BLaER1 (cell line): ENCODE results near the gene ASB3.

Experiments used
- H3K27ac ChIP-seq: shearing (Covaris generic); formaldehyde crosslinking; 2 replicates; pipeline ENCODE4 v1.8.1; 2022
- H3K27me3 ChIP-seq: shearing (Covaris generic); formaldehyde crosslinking; 2 replicates; pipeline ENCODE4 v1.8.1; 2022
- H3K36me3 ChIP-seq: shearing (Covaris generic); formaldehyde crosslinking; 2 replicates; pipeline ENCODE4 v1.8.1; 2022
- H3K4me1 ChIP-seq: shearing (Covaris generic); formaldehyde crosslinking; 2 replicates; pipeline ENCODE4 v1.8.1; 2022
- H3K4me2 ChIP-seq: shearing (Covaris generic); formaldehyde crosslinking; 2 replicates; pipeline ENCODE4 v1.8.1; 2022
- H3K4me3 ChIP-seq: shearing (Covaris generic); formaldehyde crosslinking; 2 replicates; pipeline ENCODE4 v1.8.1; 2022
- H3K9ac ChIP-seq: shearing (Covaris generic); formaldehyde crosslinking; 2 replicates; pipeline ENCODE4 v1.8.1; 2022
- H3K9me3 ChIP-seq: shearing (Covaris generic); formaldehyde crosslinking; 2 replicates; pipeline ENCODE4 v1.8.1; 2022
- H4K20me1 ChIP-seq: shearing (Covaris generic); formaldehyde crosslinking; 2 replicates; pipeline ENCODE4 v1.8.1; 2022
- Cebpa-rat ChIP-seq: shearing (Covaris generic); IDR thresholded peaks from 2 replicates; pipeline ENCODE4 v1.8.1; 2022

The ASB3 gene

GRCh38 chr2:53787614-53788289 lies 999 bp upstream of the ASB3 start:
- TF ChIP-seq Cebpa-rat, result no peak
- no peaks in the 10 kb centered on the region for H3K9me3 ChIP-seq
- peak overlapping the region; percentile 86 for H3K4me2 ChIP-seq
- H4K20me1 ChIP-seq, result peaks cover 47% of the 10 kb centered on the region
- H3K27me3 ChIP-seq, result no peaks in the 10 kb centered on the region
- H3K4me1 ChIP-seq, result peaks cover 37% of the 10 kb centered on the region
- H3K36me3 ChIP-seq, result peaks cover 2% of the 10 kb centered on the region; the same call in 1 of the 2 replicates
- H3K9ac ChIP-seq, result peak overlapping the region; percentile 88
- peak overlapping the region; percentile 86 for H3K4me3 ChIP-seq
- H3K27ac ChIP-seq, result peak overlapping the region; percentile 89

DNA sequence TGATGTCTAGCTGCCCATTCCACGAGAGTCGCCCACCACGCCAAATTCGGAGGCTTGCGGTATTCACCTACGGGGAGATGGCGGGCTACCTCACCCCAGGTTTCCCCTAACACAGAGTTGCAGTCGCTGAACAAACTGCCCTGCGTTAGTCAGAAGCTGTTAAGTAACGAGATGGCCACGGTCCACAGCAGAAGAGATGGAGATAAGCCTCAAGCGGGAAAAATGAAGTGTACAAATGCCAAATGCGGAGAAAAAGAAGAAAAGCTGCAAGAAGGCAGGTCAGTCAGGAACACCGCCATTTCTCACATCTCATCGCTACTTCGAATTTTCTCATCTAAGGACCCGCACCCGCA lies 425 bp downstream of the ASB3 start:
- no peak for TF ChIP-seq Cebpa-rat
- H3K9ac ChIP-seq, result peak overlapping the region; percentile 88
- no peaks in the 10 kb centered on the region for H3K27me3 ChIP-seq
- H3K4me3 ChIP-seq, result peak overlapping the region; percentile 86
- H3K9me3 ChIP-seq, result no peaks in the 10 kb centered on the region
- peaks cover 37% of the 10 kb centered on the region for H3K4me1 ChIP-seq
- H3K27ac ChIP-seq, result peak overlapping the region; percentile 89
- H3K36me3 ChIP-seq, result peaks cover 16% of the 10 kb centered on the region
- H4K20me1 ChIP-seq, result peaks cover 42% of the 10 kb centered on the region
- H3K4me2 ChIP-seq, result peak overlapping the region; percentile 88

DNA sequence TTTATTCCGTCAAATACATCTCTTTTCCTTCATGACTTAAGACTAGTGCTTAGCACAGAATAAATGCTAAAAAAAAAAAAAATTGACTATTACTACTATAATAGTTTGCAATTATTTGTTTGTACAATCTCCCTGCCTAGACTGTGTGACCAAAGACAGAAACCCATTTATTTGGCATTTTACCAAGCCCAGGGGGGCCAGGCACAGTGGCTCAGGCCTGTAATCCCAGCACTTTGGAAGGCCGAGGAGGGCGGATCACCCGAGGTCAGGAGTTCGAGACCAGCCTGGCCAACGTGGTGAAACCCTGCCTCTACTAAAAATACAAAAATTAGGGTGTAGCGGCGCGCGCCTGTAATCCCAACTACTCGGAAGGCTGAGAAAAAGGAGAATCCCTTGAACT lies 1.4 kb downstream of the ASB3 start:
- peak overlapping the region; percentile 88 for H3K4me2 ChIP-seq
- H3K4me3 ChIP-seq, result peak overlapping the region; percentile 86
- H4K20me1 ChIP-seq, result peaks cover 48% of the 10 kb centered on the region
- H3K4me1 ChIP-seq, result peaks cover 37% of the 10 kb centered on the region
- H3K9ac ChIP-seq, result peak overlapping the region; percentile 88
- H3K27me3 ChIP-seq, result no peaks in the 10 kb centered on the region
- peaks cover 26% of the 10 kb centered on the region for H3K36me3 ChIP-seq
- TF ChIP-seq Cebpa-rat, result no peak
- H3K9me3 ChIP-seq, result no peaks in the 10 kb centered on the region
- peak overlapping the region; percentile 89 for H3K27ac ChIP-seq

- TF ChIP-seq Cebpa-rat, result no peak
- peaks cover 46% of the 10 kb centered on the region for H4K20me1 ChIP-seq
- H3K4me2 ChIP-seq, result peak overlapping the region; percentile 88
- no peak overlapping the region for H3K27ac ChIP-seq
- H3K27me3 ChIP-seq, result no peaks in the 10 kb centered on the region
- H3K9me3 ChIP-seq, result no peaks in the 10 kb centered on the region
- H3K36me3 ChIP-seq, result peaks cover 35% of the 10 kb centered on the region
- peak overlapping the region; percentile 88; the same call in 1 of the 2 replicates for H3K9ac ChIP-seq
- no peak overlapping the region for H3K4me3 ChIP-seq
- peaks cover 37% of the 10 kb centered on the region for H3K4me1 ChIP-seq
These were observed 2.3 kb downstream of the ASB3 start for GRCh38 chr2:53784436-53784835.

GRCh38 chr2:53782676-53783075 lies 4.1 kb downstream of the ASB3 start:
- Histone ChIP-seq H3K4me3 (no peak overlapping the region), H3K27ac (no peak overlapping the region), H3K9me3 (no peaks in the 10 kb centered on the region), H4K20me1 (peaks cover 40% of the 10 kb centered on the region; the same call in 1 of the 2 replicates), H3K4me1 (peaks cover 21% of the 10 kb centered on the region), H3K36me3 (peaks cover 50% of the 10 kb centered on the region), H3K27me3 (no peaks in the 10 kb centered on the region), H3K9ac (no peak overlapping the region), H3K4me2 (no peak overlapping the region)
- no peak for TF ChIP-seq Cebpa-rat

GRCh38 chr2:53780056-53780455 lies 6.7 kb downstream of the ASB3 start:
- Histone ChIP-seq H3K9me3 (no peaks in the 10 kb centered on the region), H3K4me2 (no peak overlapping the region), H3K9ac (no peak overlapping the region), H3K4me3 (no peak overlapping the region), H3K36me3 (peaks cover 67% of the 10 kb centered on the region), H3K27ac (no peak overlapping the region), H4K20me1 (peaks cover 42% of the 10 kb centered on the region), H3K27me3 (no peaks in the 10 kb centered on the region), H3K4me1 (peaks cover 14% of the 10 kb centered on the region)
- TF ChIP-seq Cebpa-rat, result no peak

DNA sequence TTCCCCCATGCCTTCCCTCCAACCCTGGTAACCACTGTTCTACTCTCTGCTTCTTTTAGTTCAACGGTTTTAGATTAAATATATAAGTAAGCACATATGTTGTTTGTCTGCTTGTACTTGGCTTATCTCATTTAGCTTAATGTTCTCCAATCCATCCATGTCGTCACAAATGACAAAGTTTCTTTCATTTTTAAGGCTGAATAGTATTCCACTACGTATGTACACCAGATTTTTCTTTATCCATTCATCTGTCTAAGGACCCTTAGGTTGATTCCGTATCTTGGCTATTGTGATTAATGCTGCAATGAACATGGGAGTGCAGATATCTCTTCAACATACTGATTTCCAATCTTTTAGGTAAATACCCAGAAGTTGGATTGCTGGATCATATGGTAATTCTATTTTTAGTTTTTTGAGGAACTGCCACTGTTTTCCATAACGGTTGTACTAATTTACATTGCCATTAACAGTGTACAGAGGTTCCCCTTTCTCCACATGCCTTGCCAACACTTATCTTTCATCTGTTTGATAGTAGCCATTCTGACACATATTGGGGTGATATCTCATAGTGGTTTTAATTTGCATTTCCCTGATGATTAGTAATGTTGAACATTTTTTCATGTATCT lies 8.1 kb downstream of the ASB3 start:
- Histone ChIP-seq H3K9me3 (no peaks in the 10 kb centered on the region), H3K4me3 (no peak overlapping the region), H3K27me3 (no peaks in the 10 kb centered on the region), H3K9ac (no peak overlapping the region), H4K20me1 (peaks cover 34% of the 10 kb centered on the region), H3K36me3 (peaks cover 73% of the 10 kb centered on the region), H3K4me2 (no peak overlapping the region), H3K27ac (no peak overlapping the region), H3K4me1 (no peaks in the 10 kb centered on the region)
- no peak for TF ChIP-seq Cebpa-rat

DNA sequence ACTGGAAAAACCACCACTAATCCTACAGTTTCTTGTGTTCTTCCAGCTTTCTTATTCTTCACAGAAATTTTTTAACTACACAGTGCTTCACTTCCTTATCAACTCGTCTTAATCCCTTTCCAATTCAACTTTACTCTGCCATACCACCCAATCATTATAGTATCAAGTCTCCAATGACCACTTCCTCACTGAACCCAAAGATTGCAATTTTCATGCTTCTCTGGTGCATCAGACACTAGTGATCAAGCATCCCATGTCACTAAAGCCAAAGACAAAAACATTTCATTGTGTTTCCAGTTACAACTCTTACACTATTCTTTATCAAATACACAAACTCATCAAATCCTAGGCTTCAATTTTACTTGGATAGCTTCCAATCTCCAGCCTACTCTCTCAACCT lies 9.6 kb downstream of the ASB3 start:
- Histone ChIP-seq H3K4me1 (no peaks in the 10 kb centered on the region), H3K9ac (no peak overlapping the region), H3K9me3 (no peaks in the 10 kb centered on the region), H3K27ac (no peak overlapping the region), H3K27me3 (no peaks in the 10 kb centered on the region), H3K4me3 (no peak overlapping the region), H3K36me3 (peaks cover 66% of the 10 kb centered on the region), H4K20me1 (peaks cover 36% of the 10 kb centered on the region), H3K4me2 (no peak overlapping the region)
- no peak for TF ChIP-seq Cebpa-rat

DNA sequence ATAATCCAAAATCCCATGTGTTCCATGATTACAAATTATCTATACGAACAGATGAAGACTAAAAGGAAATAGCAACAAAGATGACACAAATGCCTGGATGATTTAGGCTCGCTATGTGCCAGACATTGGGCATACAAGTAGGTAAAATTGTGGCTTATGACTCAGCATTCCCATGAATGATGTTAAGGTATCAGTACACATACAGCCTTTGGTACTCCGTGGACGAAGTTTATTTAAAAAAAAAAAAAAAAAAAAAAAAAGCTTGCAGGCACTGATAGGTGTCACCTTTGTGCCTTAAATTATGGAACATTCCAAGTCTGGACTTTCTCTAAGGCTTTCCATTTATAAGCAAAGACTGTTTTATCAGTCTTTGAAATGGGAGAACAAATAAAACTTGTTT lies 16.5 kb downstream of the ASB3 start:
- Histone ChIP-seq H3K27me3 (no peaks in the 10 kb centered on the region), H4K20me1 (peaks cover 11% of the 10 kb centered on the region), H3K4me1 (peaks cover 25% of the 10 kb centered on the region), H3K9me3 (no peaks in the 10 kb centered on the region), H3K4me2 (no peak overlapping the region), H3K27ac (no peak overlapping the region), H3K36me3 (peaks cover 14% of the 10 kb centered on the region), H3K9ac (no peak overlapping the region), H3K4me3 (no peak overlapping the region)
- TF ChIP-seq Cebpa-rat, result no peak

GRCh38 chr2:53769318-53769945 lies 17.3 kb downstream of the ASB3 start:
- Histone ChIP-seq H4K20me1 (peaks cover 11% of the 10 kb centered on the region), H3K9ac (no peak overlapping the region), H3K27me3 (no peaks in the 10 kb centered on the region), H3K9me3 (no peaks in the 10 kb centered on the region), H3K4me1 (peaks cover 25% of the 10 kb centered on the region), H3K4me3 (no peak overlapping the region), H3K4me2 (peak overlapping the region; percentile 91), H3K36me3 (peaks cover 14% of the 10 kb centered on the region), H3K27ac (no peak overlapping the region)
- no peak for TF ChIP-seq Cebpa-rat
